ENCODE results near the gene SLC13A2. TPM values are rescaled to one million over a fixed set of nuclear protein-coding genes. Genes with fewer than 3 reads are reported as not detected.

Gene SLC13A2
- total RNA-seq, 1 donor from 2014 or later: not detected

GRCh38 chr17:28497931-28498330 lies 24.5 kb downstream of the SLC13A2 start:
- no peaks in the 10 kb centered on the region for H4K20me1 ChIP-seq (ENCODE audit: low read depth)
- H3K4me2 ChIP-seq: no peak overlapping the region
- no peaks in the 10 kb centered on the region for H3K9me3 ChIP-seq (ENCODE audit: low read depth)
- H3K27me3 Mint-ChIP-seq (ENCODE audit: insufficient read depth, low read depth): peaks cover 10% of the 10 kb centered on the region
- no peak for DNase-seq (ENCODE audit: low spot score)
- TF ChIP-seq, protein P1, sequence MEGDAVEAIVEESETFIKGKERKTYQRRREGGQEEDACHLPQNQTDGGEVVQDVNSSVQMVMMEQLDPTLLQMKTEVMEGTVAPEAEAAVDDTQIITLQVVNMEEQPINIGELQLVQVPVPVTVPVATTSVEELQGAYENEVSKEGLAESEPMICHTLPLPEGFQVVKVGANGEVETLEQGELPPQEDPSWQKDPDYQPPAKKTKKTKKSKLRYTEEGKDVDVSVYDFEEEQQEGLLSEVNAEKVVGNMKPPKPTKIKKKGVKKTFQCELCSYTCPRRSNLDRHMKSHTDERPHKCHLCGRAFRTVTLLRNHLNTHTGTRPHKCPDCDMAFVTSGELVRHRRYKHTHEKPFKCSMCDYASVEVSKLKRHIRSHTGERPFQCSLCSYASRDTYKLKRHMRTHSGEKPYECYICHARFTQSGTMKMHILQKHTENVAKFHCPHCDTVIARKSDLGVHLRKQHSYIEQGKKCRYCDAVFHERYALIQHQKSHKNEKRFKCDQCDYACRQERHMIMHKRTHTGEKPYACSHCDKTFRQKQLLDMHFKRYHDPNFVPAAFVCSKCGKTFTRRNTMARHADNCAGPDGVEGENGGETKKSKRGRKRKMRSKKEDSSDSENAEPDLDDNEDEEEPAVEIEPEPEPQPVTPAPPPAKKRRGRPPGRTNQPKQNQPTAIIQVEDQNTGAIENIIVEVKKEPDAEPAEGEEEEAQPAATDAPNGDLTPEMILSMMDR (IDR thresholded peaks at IDR 0.05): no peak
- TF ChIP-seq EZH2 (IDR thresholded peaks at IDR 0.05): no peak
- no peak for TF ChIP-seq EZH2phosphoT487 (IDR thresholded peaks at IDR 0.05)
- H3K36me3 ChIP-seq: no peaks in the 10 kb centered on the region
- no peak overlapping the region for H3K27ac ChIP-seq
- peak overlapping the region; percentile 17 for H2AFZ ChIP-seq (replicated peaks)
- peaks cover 15% of the 10 kb centered on the region for H3K4me1 Mint-ChIP-seq
- H3K36me3 Mint-ChIP-seq: no peaks in the 10 kb centered on the region
- H3K9ac ChIP-seq: peak overlapping the region; percentile 32
- H3K4me1 ChIP-seq: peaks cover 10% of the 10 kb centered on the region
- no peaks in the 10 kb centered on the region for H3K9me3 Mint-ChIP-seq
- no peak overlapping the region for H3K4me3 Mint-ChIP-seq
- H3K27me3 ChIP-seq: no peaks in the 10 kb centered on the region
- H3K27ac Mint-ChIP-seq: no peak overlapping the region
- H3F3A ChIP-seq (ENCODE audit: low read depth): no peaks in the 10 kb centered on the region
- no peak overlapping the region for H3K4me3 ChIP-seq
- no peaks in the 10 kb centered on the region for H3K79me2 ChIP-seq (ENCODE audit: low read depth)

DNA sequence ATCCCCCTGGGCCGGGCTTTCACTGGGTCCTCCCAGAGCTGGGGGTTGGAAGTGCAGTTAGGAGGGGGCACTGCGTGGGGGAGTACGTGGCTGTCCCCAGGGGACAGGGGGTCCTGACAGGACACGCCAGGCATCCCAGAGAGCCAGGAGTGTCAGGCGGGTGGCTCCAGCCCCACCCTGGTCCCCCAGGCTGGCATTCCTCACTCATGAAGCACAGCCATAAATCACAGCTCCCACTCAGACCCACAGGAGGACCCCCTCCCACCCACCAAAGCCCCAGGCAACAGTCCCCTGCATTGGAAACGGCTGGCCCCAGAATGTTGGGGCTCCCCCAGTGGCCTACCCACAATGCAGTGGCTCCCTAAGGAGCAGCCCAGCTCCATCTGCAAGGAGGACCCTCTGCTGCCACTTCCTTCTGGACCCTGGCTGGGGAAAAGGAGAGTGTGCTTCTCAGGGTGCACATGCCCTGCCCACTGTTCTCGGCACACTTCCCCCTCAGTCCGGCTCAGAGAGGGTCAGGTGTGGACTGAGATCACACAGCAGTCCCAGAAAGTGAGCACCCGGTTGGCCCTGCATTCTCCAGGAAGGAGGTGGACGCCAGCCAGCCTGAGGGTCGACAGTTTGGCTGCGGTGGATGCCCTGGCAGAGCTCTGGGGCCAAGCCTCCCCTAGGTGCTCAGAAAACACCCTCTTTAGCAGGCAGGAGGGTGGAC lies 25.4 kb downstream of the SLC13A2 start:
- peaks cover 10% of the 10 kb centered on the region for H3K4me1 ChIP-seq
- no peaks in the 10 kb centered on the region for H3K9me3 Mint-ChIP-seq
- no peak overlapping the region for H3K27ac Mint-ChIP-seq
- H3K4me2 ChIP-seq: no peak overlapping the region
- no peak overlapping the region for H3K27ac ChIP-seq
- peaks cover 10% of the 10 kb centered on the region for H3K27me3 Mint-ChIP-seq (ENCODE audit: insufficient read depth, low read depth)
- H4K20me1 ChIP-seq (ENCODE audit: low read depth): no peaks in the 10 kb centered on the region
- TF ChIP-seq, protein P1 (IDR thresholded peaks at IDR 0.05): no peak
- no peaks in the 10 kb centered on the region for H3F3A ChIP-seq (ENCODE audit: low read depth)
- no peak overlapping the region for H3K4me3 ChIP-seq
- H3K79me2 ChIP-seq (ENCODE audit: low read depth): no peaks in the 10 kb centered on the region
- H3K36me3 Mint-ChIP-seq: no peaks in the 10 kb centered on the region
- no peak for DNase-seq (ENCODE audit: low spot score)
- no peak overlapping the region for H3K9ac ChIP-seq
- no peaks in the 10 kb centered on the region for H3K27me3 ChIP-seq
- no peak overlapping the region for H3K4me3 Mint-ChIP-seq
- H3K4me1 Mint-ChIP-seq: peaks cover 13% of the 10 kb centered on the region
- H3K36me3 ChIP-seq: no peaks in the 10 kb centered on the region
- no peaks in the 10 kb centered on the region for H3K9me3 ChIP-seq (ENCODE audit: low read depth)
- H2AFZ ChIP-seq (replicated peaks): no peak overlapping the region

GRCh38 chr17:28499364-28499664 lies 25.9 kb downstream of the SLC13A2 start:
- Mint-ChIP-seq H3K4me1 (peaks cover 13% of the 10 kb centered on the region), H3K9me3 (no peaks in the 10 kb centered on the region), H3K27ac (no peak overlapping the region), H3K27me3 (ENCODE audit: insufficient read depth, low read depth) (peaks cover 10% of the 10 kb centered on the region), H3K4me3 (no peak overlapping the region), H3K36me3 (no peaks in the 10 kb centered on the region)
- Histone ChIP-seq H4K20me1 (ENCODE audit: low read depth) (no peaks in the 10 kb centered on the region), H3F3A (ENCODE audit: low read depth) (no peaks in the 10 kb centered on the region), H3K4me2 (no peak overlapping the region), H3K9me3 (ENCODE audit: low read depth) (no peaks in the 10 kb centered on the region), H2AFZ (replicated peaks) (no peak overlapping the region), H3K4me1 (peaks cover 10% of the 10 kb centered on the region), H3K9ac (no peak overlapping the region), H3K27me3 (no peaks in the 10 kb centered on the region), H3K4me3 (no peak overlapping the region), H3K36me3 (no peaks in the 10 kb centered on the region), H3K27ac (no peak overlapping the region), H3K79me2 (ENCODE audit: low read depth) (no peaks in the 10 kb centered on the region)
- no peak for TF ChIP-seq EZH2 (IDR thresholded peaks at IDR 0.05)
- TF ChIP-seq EZH2phosphoT487 (IDR thresholded peaks at IDR 0.05): no peak
- TF ChIP-seq, protein P1 (IDR thresholded peaks at IDR 0.05): no peak
- no peak for DNase-seq (ENCODE audit: low spot score)

All from neural progenitor cell (in vitro differentiated cells).